GM12873 (cell line): ENCODE measurements around the gene FZD10.

Experiments used
- TF ChIP-seq, protein P1 (sequence below): IDR thresholded peaks from 2 replicates; pipeline ENCODE4 v1.5.1; 2012; ENCODE audit warnings: low read depth, mild to moderate bottlenecking, moderate library complexity, low read length, control low read depth; ENCODE audit not compliant: insufficient read depth; ENCODE audit errors: missing control alignments

The FZD10 gene, protein sequence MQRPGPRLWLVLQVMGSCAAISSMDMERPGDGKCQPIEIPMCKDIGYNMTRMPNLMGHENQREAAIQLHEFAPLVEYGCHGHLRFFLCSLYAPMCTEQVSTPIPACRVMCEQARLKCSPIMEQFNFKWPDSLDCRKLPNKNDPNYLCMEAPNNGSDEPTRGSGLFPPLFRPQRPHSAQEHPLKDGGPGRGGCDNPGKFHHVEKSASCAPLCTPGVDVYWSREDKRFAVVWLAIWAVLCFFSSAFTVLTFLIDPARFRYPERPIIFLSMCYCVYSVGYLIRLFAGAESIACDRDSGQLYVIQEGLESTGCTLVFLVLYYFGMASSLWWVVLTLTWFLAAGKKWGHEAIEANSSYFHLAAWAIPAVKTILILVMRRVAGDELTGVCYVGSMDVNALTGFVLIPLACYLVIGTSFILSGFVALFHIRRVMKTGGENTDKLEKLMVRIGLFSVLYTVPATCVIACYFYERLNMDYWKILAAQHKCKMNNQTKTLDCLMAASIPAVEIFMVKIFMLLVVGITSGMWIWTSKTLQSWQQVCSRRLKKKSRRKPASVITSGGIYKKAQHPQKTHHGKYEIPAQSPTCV

DNA sequence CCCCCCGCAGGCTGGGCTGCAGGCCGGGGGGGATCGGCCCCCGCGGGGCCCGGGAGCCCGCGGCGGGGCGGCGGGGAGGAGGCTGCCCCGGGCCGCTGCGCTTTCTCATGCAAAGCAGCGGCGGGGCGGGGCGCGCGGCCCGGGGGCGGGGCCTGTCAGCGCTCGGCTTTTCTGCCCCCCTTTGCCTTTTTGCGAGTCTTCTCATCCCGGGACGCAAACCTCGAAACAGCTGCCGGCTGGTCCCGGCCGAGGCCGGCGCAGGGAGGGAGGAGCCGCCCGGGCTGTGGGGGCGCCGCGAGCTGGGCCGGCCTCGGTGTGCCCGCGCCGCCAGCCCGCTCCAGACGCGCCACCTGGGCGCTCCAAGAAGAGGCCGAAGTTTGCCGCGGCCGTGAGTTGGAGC, at the start of gene FZD10:
Gene FZD10 (plus strand): TSS at position 198 of the 400 bp plus-strand sequence. CDS start 479 bp downstream, outside the sequence.
- TF ChIP-seq, protein P1, sequence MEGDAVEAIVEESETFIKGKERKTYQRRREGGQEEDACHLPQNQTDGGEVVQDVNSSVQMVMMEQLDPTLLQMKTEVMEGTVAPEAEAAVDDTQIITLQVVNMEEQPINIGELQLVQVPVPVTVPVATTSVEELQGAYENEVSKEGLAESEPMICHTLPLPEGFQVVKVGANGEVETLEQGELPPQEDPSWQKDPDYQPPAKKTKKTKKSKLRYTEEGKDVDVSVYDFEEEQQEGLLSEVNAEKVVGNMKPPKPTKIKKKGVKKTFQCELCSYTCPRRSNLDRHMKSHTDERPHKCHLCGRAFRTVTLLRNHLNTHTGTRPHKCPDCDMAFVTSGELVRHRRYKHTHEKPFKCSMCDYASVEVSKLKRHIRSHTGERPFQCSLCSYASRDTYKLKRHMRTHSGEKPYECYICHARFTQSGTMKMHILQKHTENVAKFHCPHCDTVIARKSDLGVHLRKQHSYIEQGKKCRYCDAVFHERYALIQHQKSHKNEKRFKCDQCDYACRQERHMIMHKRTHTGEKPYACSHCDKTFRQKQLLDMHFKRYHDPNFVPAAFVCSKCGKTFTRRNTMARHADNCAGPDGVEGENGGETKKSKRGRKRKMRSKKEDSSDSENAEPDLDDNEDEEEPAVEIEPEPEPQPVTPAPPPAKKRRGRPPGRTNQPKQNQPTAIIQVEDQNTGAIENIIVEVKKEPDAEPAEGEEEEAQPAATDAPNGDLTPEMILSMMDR, result no peak

DNA sequence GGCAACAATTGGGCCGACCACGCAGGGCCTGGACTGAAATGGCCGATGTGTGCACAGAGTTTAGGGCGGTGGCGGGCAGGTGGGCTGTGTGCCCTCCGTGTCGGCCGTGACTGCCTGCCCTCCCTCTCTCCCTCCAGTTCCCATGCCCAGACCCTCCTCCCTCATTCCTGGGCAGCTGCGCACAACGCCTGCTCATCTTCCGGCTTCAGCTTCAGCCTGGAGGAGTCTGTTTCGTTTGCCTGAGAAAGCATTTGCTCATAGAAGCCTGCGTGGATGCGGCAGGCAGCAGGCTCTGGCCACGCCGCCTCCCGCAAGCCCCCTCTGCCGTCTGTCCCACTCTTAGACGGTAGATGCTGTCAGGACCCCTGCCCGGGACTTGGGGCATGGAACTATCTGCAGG, 47.3 kb upstream of the FZD10 start:
- TF ChIP-seq, protein P1, result no peak

DNA sequence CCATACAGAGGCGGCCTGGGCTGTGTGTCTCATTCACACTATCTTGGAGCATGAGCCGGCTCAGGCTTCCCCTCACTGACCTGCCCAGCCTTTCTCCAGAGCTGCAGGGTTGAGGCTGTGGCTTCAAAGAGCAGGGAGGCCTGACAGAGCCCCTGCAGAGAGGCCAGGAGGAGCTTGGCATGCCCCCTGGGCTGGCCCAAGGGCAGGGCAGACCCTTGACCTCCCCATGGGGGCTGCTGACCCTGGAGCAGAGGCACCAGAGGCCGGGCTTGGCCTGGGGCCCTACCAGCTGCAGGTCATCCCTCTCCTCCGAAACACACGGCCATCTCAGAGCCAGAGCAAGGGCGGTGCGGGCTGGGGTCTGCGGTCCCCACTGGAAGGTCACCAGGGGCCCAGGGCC, 46.6 kb upstream of the FZD10 start:
- TF ChIP-seq, protein P1, result no peak

DNA sequence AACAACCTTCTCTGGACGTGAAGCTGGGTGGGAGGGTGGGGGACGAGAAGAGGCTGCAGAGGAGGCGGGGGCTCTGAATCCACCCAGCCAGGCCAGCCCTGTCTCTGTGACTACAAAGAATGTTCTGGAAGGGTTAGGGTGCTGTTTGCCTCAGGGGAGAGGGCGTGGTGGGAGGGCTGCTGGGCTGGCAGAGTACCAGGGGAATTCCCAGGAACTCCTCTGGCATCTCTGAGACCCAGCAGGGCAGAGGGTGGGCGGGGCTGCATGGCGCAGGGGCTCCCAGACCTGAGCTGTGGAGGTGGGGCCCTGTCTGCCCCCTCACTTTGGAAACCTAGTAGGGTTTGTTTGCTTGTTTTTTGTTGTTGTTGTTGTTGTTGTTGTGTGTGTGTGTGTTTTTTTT, 45.5 kb upstream of the FZD10 start:
- TF ChIP-seq, protein P1, result no peak

DNA sequence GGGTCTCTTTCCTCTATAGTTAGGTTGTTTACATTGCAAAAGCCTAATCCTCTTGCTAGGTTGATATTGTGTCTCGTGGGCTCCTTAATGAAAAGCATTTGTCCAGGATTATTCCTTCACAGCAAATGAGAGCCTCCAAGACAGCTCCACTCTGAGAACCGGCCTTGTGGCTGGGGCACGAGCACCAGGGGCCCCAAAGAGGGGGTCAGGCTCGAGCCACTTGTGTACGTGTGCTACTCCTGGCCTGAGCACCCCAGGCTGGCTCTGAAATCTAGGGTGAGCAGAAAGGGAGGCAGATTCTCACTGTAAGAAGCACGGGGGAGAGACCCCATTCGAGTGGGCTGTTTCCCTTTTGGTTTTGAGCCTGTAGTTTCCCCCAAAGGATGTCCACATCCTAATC, 45.0 kb upstream of the FZD10 start:
- TF ChIP-seq, protein P1, result no peak

DNA sequence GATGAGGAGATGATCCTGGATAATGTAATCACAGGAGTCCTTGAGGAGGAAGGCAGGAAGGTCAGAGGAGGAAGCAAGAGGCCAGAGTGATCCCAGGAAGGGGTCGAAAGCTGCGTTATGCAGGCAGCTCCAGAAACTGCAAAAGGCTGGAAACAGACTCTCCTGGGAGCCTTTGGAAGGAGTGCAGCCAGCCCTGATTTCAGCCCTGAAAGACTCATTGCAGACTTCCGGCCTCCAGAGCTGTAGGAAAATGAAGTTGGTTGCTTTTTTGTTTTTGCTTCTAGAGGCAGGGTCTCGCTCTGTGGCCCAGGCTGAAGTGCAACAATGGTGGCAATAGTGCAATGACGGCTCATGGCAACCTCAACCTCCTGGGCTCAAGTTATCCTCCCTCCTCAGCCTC, 44.6 kb upstream of the FZD10 start:
- TF ChIP-seq, protein P1, result no peak

DNA sequence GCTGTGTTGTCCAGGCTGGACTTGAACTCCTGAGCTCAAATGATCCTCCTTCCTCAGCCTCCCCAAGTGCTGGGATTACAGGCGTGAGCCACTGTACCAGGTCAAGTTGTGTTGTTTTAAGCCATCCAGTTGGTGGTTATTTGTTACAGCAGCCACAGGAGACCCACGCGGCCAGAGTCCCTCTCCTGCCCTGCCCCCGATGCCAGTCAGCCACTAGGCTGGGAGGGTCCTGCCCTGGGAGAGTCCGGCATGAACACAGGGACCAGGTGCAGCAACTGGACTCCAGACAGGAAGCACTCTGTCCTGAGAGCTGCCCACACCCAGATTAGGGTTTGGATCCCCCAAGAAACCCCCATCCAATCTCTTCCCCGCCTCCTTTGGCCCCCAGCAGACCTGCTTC, 44.1 kb upstream of the FZD10 start:
- TF ChIP-seq, protein P1, result no peak
